Upper lobe of left lung (tissue), 4 donors: Measurements from ENCODE around the gene FAM227B.

ENCODE experiments used
- EP300 ChIP-seq, 4 donors: sonication (generic); formaldehyde crosslinking; IDR thresholded peaks; one replicate each; pipeline ENCODE4 v1.5.1; 2017; ENCODE audit warnings: antibody characterized with exemption in 4 of 4, control low read depth in 2 of 4
- POLR2A ChIP-seq, 4 donors: fragments of 450-650 bp; IDR thresholded peaks; one replicate each; pipeline ENCODE4 v1.5.1; 2016 to 2017; ENCODE audit warnings: antibody characterized with exemption in 4 of 4, mild to moderate bottlenecking in 2 of 4
- POLR2AphosphoS5 ChIP-seq, 2 donors: sonication (generic); formaldehyde crosslinking; IDR thresholded peaks; one replicate each; pipeline ENCODE4 v1.5.1; 2017; ENCODE audit warnings: antibody characterized with exemption in 2 of 2
- TF ChIP-seq, protein P1 (sequence below), 6 experiments: fragments of 450-650 bp in 4 of 6; fragments of 200-600 bp in 2 of 6; sonication (generic) in 2 of 6; IDR thresholded peaks; one replicate each; pipeline ENCODE4 v1.5.1; 2016 to 2019; ENCODE audit warnings: antibody characterized with exemption in 6 of 6

DNA sequence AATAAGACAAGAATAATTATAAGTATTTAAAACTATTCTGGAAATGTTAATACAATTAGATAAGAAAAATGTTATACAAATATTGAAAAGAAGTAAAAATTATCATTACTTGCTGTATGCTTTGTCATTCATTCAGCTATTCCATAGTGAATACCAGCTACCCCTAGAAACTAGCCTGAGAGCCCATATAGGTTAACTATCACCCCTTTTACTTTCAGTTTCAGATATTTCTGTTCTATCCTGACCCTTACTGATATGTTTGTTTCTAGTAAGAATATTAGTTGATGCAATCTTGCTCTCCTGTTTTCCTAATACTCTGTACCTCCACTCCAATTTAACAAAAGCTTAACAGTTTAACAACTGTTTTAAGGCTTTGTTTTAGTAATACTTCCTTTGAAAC is 31.6 kb downstream of the FAM227B start:
- TF ChIP-seq POLR2A (IDR thresholded peaks at IDR 0.05): no peak
- TF ChIP-seq, protein P1, sequence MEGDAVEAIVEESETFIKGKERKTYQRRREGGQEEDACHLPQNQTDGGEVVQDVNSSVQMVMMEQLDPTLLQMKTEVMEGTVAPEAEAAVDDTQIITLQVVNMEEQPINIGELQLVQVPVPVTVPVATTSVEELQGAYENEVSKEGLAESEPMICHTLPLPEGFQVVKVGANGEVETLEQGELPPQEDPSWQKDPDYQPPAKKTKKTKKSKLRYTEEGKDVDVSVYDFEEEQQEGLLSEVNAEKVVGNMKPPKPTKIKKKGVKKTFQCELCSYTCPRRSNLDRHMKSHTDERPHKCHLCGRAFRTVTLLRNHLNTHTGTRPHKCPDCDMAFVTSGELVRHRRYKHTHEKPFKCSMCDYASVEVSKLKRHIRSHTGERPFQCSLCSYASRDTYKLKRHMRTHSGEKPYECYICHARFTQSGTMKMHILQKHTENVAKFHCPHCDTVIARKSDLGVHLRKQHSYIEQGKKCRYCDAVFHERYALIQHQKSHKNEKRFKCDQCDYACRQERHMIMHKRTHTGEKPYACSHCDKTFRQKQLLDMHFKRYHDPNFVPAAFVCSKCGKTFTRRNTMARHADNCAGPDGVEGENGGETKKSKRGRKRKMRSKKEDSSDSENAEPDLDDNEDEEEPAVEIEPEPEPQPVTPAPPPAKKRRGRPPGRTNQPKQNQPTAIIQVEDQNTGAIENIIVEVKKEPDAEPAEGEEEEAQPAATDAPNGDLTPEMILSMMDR (IDR thresholded peaks at IDR 0.05): no peak
- TF ChIP-seq EP300 (IDR thresholded peaks at IDR 0.05): no peak
- no peak for TF ChIP-seq POLR2AphosphoS5 (IDR thresholded peaks at IDR 0.05)
